Esophagus (tissue), 2 donors: ENCODE results near the gene CHORDC1. TPM values are rescaled to one million over a fixed set of nuclear protein-coding genes. Genes with fewer than 3 reads are reported as not detected.
"Not testable (repeated sequence)": the region's sequence is repeated elsewhere in the genome, so short reads cannot be mapped to it uniquely, and the experiment has no call there.

Experiments
- H3K27ac ChIP-seq, 2 donors: one replicate each; pipeline ENCODE4 v1.5.1; 2013; ENCODE audit warnings: low read depth in 2 of 2, mild to moderate bottlenecking in 2 of 2, inconsistent platforms in 1 of 2, low read length in 1 of 2, moderate library complexity in 1 of 2
- H3K27me3 ChIP-seq, 2 donors: one replicate each; pipeline ENCODE4 v1.6.1; 2013; ENCODE audit warnings: low read length in 2 of 2, control low read depth in 1 of 2, mild to moderate bottlenecking in 1 of 2; ENCODE audit not compliant: insufficient read depth in 2 of 2, control insufficient read depth in 1 of 2
- H3K36me3 ChIP-seq, 2 donors: one replicate each; pipeline ENCODE4 v1.6.1; 2013; ENCODE audit warnings: low read length in 1 of 2; ENCODE audit not compliant: control insufficient read depth in 2 of 2, insufficient read depth in 2 of 2
- H3K4me1 ChIP-seq, 2 donors: one replicate each; pipeline ENCODE4 v1.6.1; 2013; ENCODE audit warnings: low read length in 1 of 2; ENCODE audit not compliant: control insufficient read depth in 2 of 2, insufficient read depth in 2 of 2
- H3K4me3 ChIP-seq, 2 donors: one replicate each; pipeline ENCODE4 v1.5.1; 2013; ENCODE audit warnings: low read length in 2 of 2, mild to moderate bottlenecking in 2 of 2, low read depth in 1 of 2, moderate library complexity in 1 of 2
- H3K9me3 ChIP-seq, 2 donors: one replicate each; pipeline ENCODE4 v1.6.1; 2013; ENCODE audit warnings: mild to moderate bottlenecking in 2 of 2, low read depth in 1 of 2, low read length in 1 of 2, moderate library complexity in 1 of 2; ENCODE audit not compliant: control insufficient read depth in 2 of 2, insufficient read depth in 1 of 2
- WGBS, 2 donors: extraction: QIAGEN DNeasy Blood & Tissue Kit; methylation state at CpG; one replicate each; pipeline ENCODE4 v1.1.7; 2013; 5-methylcytosine and 5-hydroxymethylcytosine counted together
- polyA plus RNA-seq, 2 donors: library from polyadenylated mRNA; stranded (reverse); fragments of 200-250 nt; gene quantifications; one replicate each; pipeline ENCODE4 v1.2.3, GENCODE V29; 2013
- donor health status: healthy with polysubstance abuse.
- donor health status: Bipolar disorder and iron deficiency.

The CHORDC1 gene
- polyA plus RNA-seq, 2 donors, result 14.0 to 24.0 TPM

DNA sequence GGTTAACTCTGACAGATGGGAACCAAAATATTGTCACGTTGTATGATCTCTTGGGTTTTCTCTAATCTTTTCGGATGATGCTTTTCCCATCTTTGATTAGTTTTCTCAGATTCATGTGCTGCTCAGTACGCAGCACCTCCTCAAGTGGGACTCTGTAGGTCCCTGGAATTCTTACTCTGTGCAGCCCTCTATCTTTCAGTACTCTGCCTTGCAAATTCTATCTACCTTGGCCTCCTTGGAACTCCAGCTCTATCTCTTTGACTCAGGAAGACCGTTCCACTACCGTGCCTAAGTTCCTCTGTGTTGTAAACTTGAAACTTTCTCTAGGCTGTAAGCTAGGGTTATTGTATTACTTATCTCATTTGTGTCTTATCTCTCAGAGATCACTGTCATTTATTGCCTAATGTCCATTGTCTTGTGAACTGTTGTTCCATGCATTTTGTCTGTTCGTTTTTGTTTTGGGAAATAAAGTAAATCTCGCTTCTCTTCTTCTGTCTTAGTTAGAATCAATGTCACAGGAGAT, 20.1 kb upstream of the CHORDC1 start:
- H3K9me3 ChIP-seq, result no peaks in the 10 kb centered on the region
- WGBS, 2 donors, result 65 to 66% methylated on average over 7 of the region's 7 CpGs
- no peaks in the 10 kb centered on the region for H3K36me3 ChIP-seq
- no peaks in the 10 kb centered on the region for H3K27me3 ChIP-seq
- H3K4me1 ChIP-seq, result no peaks in the 10 kb centered on the region
- no peak overlapping the region for H3K27ac ChIP-seq
- H3K4me3 ChIP-seq, result no peak overlapping the region

GRCh38 chr11:90241414-90241813, 18.6 kb upstream of the CHORDC1 start:
- 68 to 70% methylated on average over 4 of the region's 4 CpGs for WGBS, 2 donors
- H3K27ac ChIP-seq, result no peak overlapping the region
- no peaks in the 10 kb centered on the region for H3K27me3 ChIP-seq

DNA sequence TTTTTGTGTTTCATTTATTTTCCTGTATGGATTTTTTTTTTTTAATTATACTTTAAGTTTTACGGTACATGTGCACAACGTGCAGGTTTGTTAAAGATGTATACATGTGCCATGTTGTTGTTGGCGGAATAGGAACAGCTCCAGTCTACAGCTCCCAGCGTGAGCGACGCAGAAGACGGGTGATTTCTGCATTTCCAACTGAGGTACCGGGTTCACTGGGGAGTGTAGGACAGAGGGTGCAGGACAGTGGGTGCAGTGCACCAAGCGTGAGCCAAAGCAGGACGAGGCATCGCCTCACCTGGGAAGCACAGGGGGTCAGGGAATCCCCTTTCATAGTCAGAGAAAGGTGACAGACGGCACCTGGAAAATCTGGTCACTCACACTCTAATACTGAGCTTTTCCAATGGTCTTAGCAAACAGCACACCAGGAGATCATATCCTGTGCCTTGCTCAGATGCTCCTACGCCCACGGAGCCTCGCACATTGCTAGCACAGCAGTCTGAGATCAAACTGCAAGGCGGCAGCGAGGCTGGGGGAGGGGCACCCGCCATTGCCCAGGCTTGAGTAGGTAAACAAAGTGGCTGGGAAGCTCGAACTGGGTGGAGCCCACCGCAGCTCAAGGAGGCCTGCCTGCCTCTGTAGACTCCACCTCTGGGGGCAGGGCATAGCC, 17.3 kb upstream of the CHORDC1 start:
- H3K4me3 ChIP-seq, H3K4me1 ChIP-seq, H3K27ac ChIP-seq, H3K27me3 ChIP-seq, H3K9me3 ChIP-seq, H3K36me3 ChIP-seq: not testable (repeated sequence)
- WGBS, 2 donors, result 69 to 75% methylated on average over 18 to 19 of the region's 20 CpGs

More at GRCh38 chr11:90241414-90241813, 18.6 kb upstream of the CHORDC1 start:
- no peak overlapping the region for H3K4me3 ChIP-seq
- no peaks in the 10 kb centered on the region for H3K4me1 ChIP-seq
- H3K36me3 ChIP-seq, result no peaks in the 10 kb centered on the region
- H3K9me3 ChIP-seq, result no peaks in the 10 kb centered on the region

GRCh38 chr11:90237004-90237403, 14.2 kb upstream of the CHORDC1 start:
- Histone ChIP-seq H3K36me3 (no peaks in the 10 kb centered on the region), H3K9me3 (no peaks in the 10 kb centered on the region), H3K27me3 (no peaks in the 10 kb centered on the region), H3K27ac (no peak overlapping the region), H3K4me3 (no peak overlapping the region), H3K4me1 (no peaks in the 10 kb centered on the region)
- 88 to 89% methylated on average over 4 of the region's 4 CpGs for whole genome bisulfite sequencing, 2 donors

GRCh38 chr11:90235526-90235925, 12.7 kb upstream of the CHORDC1 start:
- Histone ChIP-seq H3K27ac (no peak overlapping the region), H3K36me3 (no peaks in the 10 kb centered on the region), H3K4me1 (no peaks in the 10 kb centered on the region), H3K4me3 (no peak overlapping the region), H3K27me3 (no peaks in the 10 kb centered on the region), H3K9me3 (no peaks in the 10 kb centered on the region)
- 78 to 85% methylated on average over 4 of the region's 4 CpGs for WGBS, 2 donors

GRCh38 chr11:90234977-90235376, 12.1 kb upstream of the CHORDC1 start:
- H3K36me3 ChIP-seq, result no peaks in the 10 kb centered on the region
- no peak overlapping the region for H3K27ac ChIP-seq
- H3K27me3 ChIP-seq, result no peaks in the 10 kb centered on the region
- no peaks in the 10 kb centered on the region for H3K4me1 ChIP-seq
- WGBS, 2 donors, result 65 to 81% methylated on average over 2 of the region's 2 CpGs
- no peaks in the 10 kb centered on the region for H3K9me3 ChIP-seq
- H3K4me3 ChIP-seq, result no peak overlapping the region

GRCh38 chr11:90229791-90230190, 6.9 kb upstream of the CHORDC1 start:
- Histone ChIP-seq H3K36me3 (no peaks in the 10 kb centered on the region), H3K4me1 (no peaks in the 10 kb centered on the region), H3K9me3 (no peaks in the 10 kb centered on the region), H3K4me3 (no peak overlapping the region), H3K27me3 (no peaks in the 10 kb centered on the region), H3K27ac (no peak overlapping the region)
- 80 to 89% methylated on average over 1 of the region's 1 CpG for WGBS, 2 donors

- H3K27me3 ChIP-seq, result no peaks in the 10 kb centered on the region
- whole genome bisulfite sequencing, 2 donors, result 93% methylated on average over 3 of the region's 3 CpGs
- no peaks in the 10 kb centered on the region for H3K36me3 ChIP-seq
- no peaks in the 10 kb centered on the region for H3K9me3 ChIP-seq
- H3K4me3 ChIP-seq, result no peak overlapping the region
- H3K4me1 ChIP-seq, result no peaks in the 10 kb centered on the region
- H3K27ac ChIP-seq, result no peak overlapping the region
Measured at GRCh38 chr11:90228056-90228455, 5.2 kb upstream of the CHORDC1 start.

- Histone ChIP-seq H3K9me3 (no peaks in the 10 kb centered on the region), H3K27ac (peak overlapping the region; percentile 86 to 91), H3K27me3 (no peaks in the 10 kb centered on the region), H3K4me1 (peaks cover 0 to 2% of the 10 kb centered on the region in 2 donors), H3K4me3 (peak overlapping the region; percentile 90 to 96), H3K36me3 (no peaks in the 10 kb centered on the region)
- 0% methylated on average over 12 of the region's 12 CpGs for WGBS, 2 donors
Measured at GRCh38 chr11:90223248-90223585, 368 bp upstream of the CHORDC1 start.

GRCh38 chr11:90221803-90222458, 918 bp downstream of the CHORDC1 start:
- H3K27ac ChIP-seq, result peak overlapping the region; percentile 86 to 91
- H3K4me3 ChIP-seq, result peak overlapping the region; percentile 90 to 96
- H3K27me3 ChIP-seq, result no peaks in the 10 kb centered on the region
- H3K4me1 ChIP-seq, result peaks cover 0 to 2% of the 10 kb centered on the region in 2 donors
- H3K36me3 ChIP-seq, result no peaks in the 10 kb centered on the region
- H3K9me3 ChIP-seq, result no peaks in the 10 kb centered on the region
- 4 to 6% methylated on average over 16 of the region's 16 CpGs for WGBS, 2 donors
